ENCODE measurements around the gene MCM10. TPM values are rescaled to one million over a fixed set of nuclear protein-coding genes. Genes with fewer than 3 reads are reported as not detected.

The MCM10 gene
- total RNA-seq, 2 experiments from 2014 or later, result 0.16 to 0.50 TPM

GRCh38 chr10:13195016-13195415 lies 33.7 kb downstream of the MCM10 start:
- intact Hi-C loops (cut with DNase I, micrococcal nuclease), result no loop called here
- Mint-ChIP-seq H3K27me3 (no peaks in the 10 kb centered on the region), H3K4me3 (no peak overlapping the region), H3K27ac (no peak overlapping the region), H3K9me3 (no peaks in the 10 kb centered on the region), H3K36me3 (ENCODE audit: low read depth) (no peaks in the 10 kb centered on the region), H3K4me1 (ENCODE audit: low read depth) (no peaks in the 10 kb centered on the region)
- no peaks in the 10 kb centered on the region for H3K9me3 ChIP-seq (ENCODE audit: control insufficient read depth in 1 of 2, insufficient read depth in 1 of 2, low read length in 2 of 2)
- no peak overlapping the region for H3K4me3 ChIP-seq (ENCODE audit: low read length)
- no peak for TF ChIP-seq CTCF (IDR thresholded peaks at IDR 0.05)
- CTCF ChIA-PET, result no interaction called here
- H3K27ac ChIP-seq (ENCODE audit: low read depth in 1 of 2, low read length in 2 of 2), result no peak overlapping the region
- no peaks in the 10 kb centered on the region for H3K27me3 ChIP-seq (ENCODE audit: control insufficient read depth in 1 of 2, insufficient read depth in 2 of 2, low read length in 2 of 2)
- H3K4me1 ChIP-seq (ENCODE audit: insufficient read depth, low read length), result no peaks in the 10 kb centered on the region
- DNase-seq (no peak), ATAC-seq (ENCODE audit: poor library complexity) (no peak)
- no peaks in the 10 kb centered on the region for H3K36me3 ChIP-seq (ENCODE audit: insufficient read depth, low read length)
- POLR2A ChIA-PET, result no interaction called here

- H3K27ac ChIP-seq (ENCODE audit: low read depth in 1 of 2, low read length in 2 of 2), result no peak overlapping the region
- ChIA-PET CTCF (no interaction called here), POLR2A (interaction anchor here (1.1 kb wide), 1 partner anchor 101 kb away, joined by 4 read pairs; no protein-coding TSS in a partner anchor)
- TF ChIP-seq CTCF (IDR thresholded peaks at IDR 0.05), result no peak
- no peak overlapping the region for H3K4me3 ChIP-seq (ENCODE audit: low read length)
- Mint-ChIP-seq H3K27ac (no peak overlapping the region), H3K36me3 (ENCODE audit: low read depth) (no peaks in the 10 kb centered on the region), H3K27me3 (no peaks in the 10 kb centered on the region), H3K4me3 (no peak overlapping the region), H3K9me3 (no peaks in the 10 kb centered on the region), H3K4me1 (ENCODE audit: low read depth) (no peaks in the 10 kb centered on the region)
- ATAC-seq (ENCODE audit: poor library complexity) (no peak), DNase-seq (no peak)
- H3K9me3 ChIP-seq (ENCODE audit: control insufficient read depth in 1 of 2, insufficient read depth in 1 of 2, low read length in 2 of 2), result no peaks in the 10 kb centered on the region
- intact Hi-C loops (cut with DNase I, micrococcal nuclease), result no loop called here
- H3K36me3 ChIP-seq (ENCODE audit: insufficient read depth, low read length), result no peaks in the 10 kb centered on the region
- H3K27me3 ChIP-seq (ENCODE audit: control insufficient read depth in 1 of 2, insufficient read depth in 2 of 2, low read length in 2 of 2), result no peaks in the 10 kb centered on the region
- no peaks in the 10 kb centered on the region for H3K4me1 ChIP-seq (ENCODE audit: insufficient read depth, low read length)
Observed at GRCh38 chr10:13201132-13201531, 39.8 kb downstream of the MCM10 start.

- H3K4me3 Mint-ChIP-seq, result no peak overlapping the region
- intact Hi-C loops (cut with DNase I, micrococcal nuclease), result loop anchor here in 1 of 2 experiments (5.0 kb wide), 1 partner anchor 96 kb away; the partner anchor contains the start of gene PHYH
- no peak overlapping the region for H3K27ac Mint-ChIP-seq
- no peak overlapping the region for H3K4me3 ChIP-seq (ENCODE audit: low read length)
- H3K4me1 Mint-ChIP-seq (ENCODE audit: low read depth), result no peaks in the 10 kb centered on the region
- ChIA-PET CTCF (interaction anchor here (0.6 to 1.0 kb wide), 2 partner anchors 96 to 1145 kb away, joined by 3 to 14 read pairs; no protein-coding TSS in a partner anchor), POLR2A (interaction anchor here (0.8 to 1.1 kb wide), 2 partner anchors 96 to 166 kb away, joined by 3 read pairs; no protein-coding TSS in a partner anchor)
- H3K27me3 Mint-ChIP-seq, result no peaks in the 10 kb centered on the region
- no peaks in the 10 kb centered on the region for H3K27me3 ChIP-seq (ENCODE audit: control insufficient read depth in 1 of 2, insufficient read depth in 2 of 2, low read length in 2 of 2)
- no peak for DNase-seq
- H3K9me3 Mint-ChIP-seq, result no peaks in the 10 kb centered on the region
- no peaks in the 10 kb centered on the region for H3K36me3 Mint-ChIP-seq (ENCODE audit: low read depth)
- no peak overlapping the region for H3K27ac ChIP-seq (ENCODE audit: low read depth in 1 of 2, low read length in 2 of 2)
- no peak for ATAC-seq (ENCODE audit: poor library complexity)
- no peaks in the 10 kb centered on the region for H3K36me3 ChIP-seq (ENCODE audit: insufficient read depth, low read length)
- H3K4me1 ChIP-seq (ENCODE audit: insufficient read depth, low read length), result no peaks in the 10 kb centered on the region
- no peak for TF ChIP-seq CTCF (IDR thresholded peaks at IDR 0.05)
- H3K9me3 ChIP-seq (ENCODE audit: control insufficient read depth in 1 of 2, insufficient read depth in 1 of 2, low read length in 2 of 2), result no peaks in the 10 kb centered on the region
Observed at GRCh38 chr10:13206091-13206490, 44.7 kb downstream of the MCM10 start.
